Neuronal stem cell (in vitro differentiated cells): ENCODE data around the gene PPDPF.
A peak's percentile ranks its signal among the peaks of the same experiment; 100 is the strongest.

ENCODE experiments used
- DNase-seq: peaks from one replicate; pipeline ENCODE4 v3.0.0-alpha.2; 2013; ENCODE audit warnings: low spot score
- H2AFZ ChIP-seq: one replicate; pipeline ENCODE4 v1.6.1; 2013; ENCODE audit warnings: mild to moderate bottlenecking, low read length, inconsistent platforms
- H2AK5ac ChIP-seq: 2 replicates; pipeline ENCODE4 v1.6.1; 2013; ENCODE audit warnings: low read depth, mild to moderate bottlenecking, inconsistent platforms, low read length, moderate library complexity, mixed read lengths
- H2BK120ac ChIP-seq: 2 replicates; pipeline ENCODE4 v1.6.1; 2013; ENCODE audit warnings: low read depth, mild to moderate bottlenecking, inconsistent platforms, low read length, moderate library complexity, mixed read lengths
- H2BK12ac ChIP-seq: one replicate; pipeline ENCODE4 v1.6.1; 2013; ENCODE audit warnings: low read length, inconsistent platforms
- H2BK15ac ChIP-seq: 2 replicates; pipeline ENCODE4 v1.6.1; 2013; ENCODE audit warnings: mild to moderate bottlenecking, low read length, inconsistent platforms, mixed read lengths
- H2BK5ac ChIP-seq: one replicate; pipeline ENCODE4 v1.6.1; 2013; ENCODE audit warnings: inconsistent platforms, mild to moderate bottlenecking, low read length, moderate library complexity
- H3K14ac ChIP-seq: one replicate; pipeline ENCODE4 v1.6.1; 2013; ENCODE audit warnings: low read length, inconsistent platforms
- H3K18ac ChIP-seq: 2 replicates; pipeline ENCODE4 v1.6.1; 2013; ENCODE audit warnings: low read length, inconsistent platforms
- H3K23ac ChIP-seq: 2 replicates; pipeline ENCODE4 v1.6.1; 2013; ENCODE audit warnings: low read depth, mild to moderate bottlenecking, mixed read lengths, low read length, inconsistent platforms; ENCODE audit not compliant: poor library complexity
- H3K27ac ChIP-seq: replicated peaks from 3 replicates; pipeline ENCODE4 v1.5.1; 2013; ENCODE audit warnings: low read length, inconsistent platforms
- H3K27me3 ChIP-seq, 3 experiments: 2 replicates each; pipeline ENCODE4 v1.6.1; 2013; ENCODE audit warnings: low read length in 3 of 3, mild to moderate bottlenecking in 2 of 3, inconsistent platforms in 1 of 3, low read depth in 1 of 3, mixed read lengths in 1 of 3, moderate library complexity in 1 of 3; ENCODE audit not compliant: control insufficient read depth in 3 of 3, insufficient read depth in 3 of 3
- H3K36me3 ChIP-seq, 2 donors: replicated peaks in 1 of 2; 2 replicates each; pipeline ENCODE4 v1.6.1; 2013; ENCODE audit warnings: low read length in 2 of 2; ENCODE audit not compliant: control insufficient read depth in 2 of 2, insufficient read depth in 2 of 2
- H3K4ac ChIP-seq: 2 replicates; pipeline ENCODE4 v1.6.1; 2013; ENCODE audit warnings: inconsistent platforms, mild to moderate bottlenecking, low read length, moderate library complexity
- H3K4me1 ChIP-seq, 2 donors: 1 replicate in 1 of 2; 2 replicates in 1 of 2; pipeline ENCODE4 v1.6.1; 2013; ENCODE audit warnings: low read length in 2 of 2, low read depth in 1 of 2; ENCODE audit not compliant: control insufficient read depth in 2 of 2, insufficient read depth in 1 of 2
- H3K4me2 ChIP-seq: one replicate; pipeline ENCODE4 v1.6.1; 2013; ENCODE audit warnings: mild to moderate bottlenecking, low read length, inconsistent platforms; ENCODE audit not compliant: insufficient read depth, poor library complexity, severe bottlenecking
- H3K4me3 ChIP-seq, 2 donors: 2 replicates each; pipeline ENCODE4 v1.5.1; 2013; ENCODE audit warnings: low read length in 2 of 2, mild to moderate bottlenecking in 2 of 2, inconsistent platforms in 1 of 2, moderate library complexity in 1 of 2
- H3K79me1 ChIP-seq: one replicate; pipeline ENCODE4 v1.6.1; 2013; ENCODE audit warnings: low read depth, mild to moderate bottlenecking, inconsistent platforms, low read length, moderate library complexity
- H3K9ac ChIP-seq: one replicate; pipeline ENCODE4 v1.6.1; 2013; ENCODE audit warnings: mild to moderate bottlenecking, low read depth, low read length, inconsistent platforms; ENCODE audit not compliant: poor library complexity
- H3K9me3 ChIP-seq, 2 donors: replicated peaks in 1 of 2; 2 replicates each; pipeline versions ENCODE3 to v1.6.1; 2013; ENCODE audit warnings: low read length in 2 of 2, mild to moderate bottlenecking in 2 of 2, inconsistent platforms in 1 of 2, low read depth in 1 of 2, mixed read lengths in 1 of 2, moderate library complexity in 1 of 2; ENCODE audit not compliant: control insufficient read depth in 2 of 2, insufficient read depth in 1 of 2
- H4K8ac ChIP-seq: one replicate; pipeline ENCODE4 v1.6.1; 2013; ENCODE audit warnings: low read depth, mild to moderate bottlenecking, inconsistent platforms, low read length, moderate library complexity
- H4K91ac ChIP-seq: one replicate; pipeline ENCODE4 v1.6.1; 2013; ENCODE audit warnings: low read length, low read depth, mild to moderate bottlenecking, inconsistent platforms; ENCODE audit not compliant: poor library complexity
- WGBS, 2 donors: extraction: QIAGEN DNeasy Blood & Tissue Kit; methylation state at CpG; one replicate each; pipeline ENCODE4 v1.1.7; 2013; ENCODE audit warnings: missing lambda C conversion rate in 2 of 2, mixed read lengths in 1 of 2; ENCODE audit not compliant: insufficient read length in 2 of 2, insufficient replicate concordance in 1 of 2; ENCODE audit errors: extremely low coverage in 2 of 2; 5-methylcytosine and 5-hydroxymethylcytosine counted together

The PPDPF gene

DNA sequence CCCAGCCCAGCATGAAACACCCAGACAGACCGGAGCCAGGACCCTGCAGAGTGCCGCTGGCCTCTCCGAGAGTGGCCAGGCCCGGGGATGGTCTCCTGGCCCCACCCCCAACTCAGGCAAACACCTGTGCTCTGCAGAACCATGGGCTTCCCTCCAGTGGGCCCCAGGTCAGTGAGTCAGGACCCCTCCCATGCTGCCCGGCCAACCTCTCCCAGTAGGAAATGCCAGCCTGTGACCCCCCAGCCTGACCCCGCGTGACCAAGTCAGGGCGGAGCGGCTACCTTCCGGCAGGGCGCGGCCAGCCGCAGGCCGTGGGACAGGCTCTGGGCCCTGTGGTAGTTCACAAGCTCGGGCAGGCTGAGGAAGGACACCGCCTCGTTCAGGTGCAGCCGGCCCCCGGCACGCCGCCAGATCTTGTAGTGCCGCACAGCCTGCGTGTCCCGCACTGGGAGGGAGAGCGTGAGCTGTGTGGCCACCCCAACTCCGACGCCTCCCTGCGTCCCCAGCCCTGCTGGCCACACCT is 13.4 kb downstream of the PPDPF start:
- H3K18ac ChIP-seq = peak overlapping the region; percentile 3
- WGBS, 2 donors = no CpG with 5 or more reads among the region's 28 CpGs

GRCh38 chr20:63534427-63534830 is 13.9 kb downstream of the PPDPF start:
- H2BK15ac ChIP-seq = peak overlapping the region; percentile 55
- H2BK12ac ChIP-seq = peak overlapping the region; percentile 97
- H3K4ac ChIP-seq = no peak overlapping the region
- H2BK120ac ChIP-seq = peak overlapping the region; percentile 76
- no CpG with 5 or more reads among the region's 12 CpGs for WGBS, 2 donors
- no peak overlapping the region for H3K4me3 ChIP-seq
- peaks cover 16 to 19% of the 10 kb centered on the region in 2 donors for H3K4me1 ChIP-seq
- peaks cover 0 to 2% (median 0%) of the 10 kb centered on the region in 3 experiments for H3K27me3 ChIP-seq
- H3K9me3 ChIP-seq = peaks cover 0 to 2% of the 10 kb centered on the region in 2 donors
- peak overlapping the region; percentile 97 for H3K14ac ChIP-seq
- H3K4me2 ChIP-seq = no peak overlapping the region
- H4K8ac ChIP-seq = peak overlapping the region; percentile 43
- peak overlapping the region; percentile 5 for H3K23ac ChIP-seq
- peak overlapping the region; percentile 99 for H2AK5ac ChIP-seq
- H3K18ac ChIP-seq = peak overlapping the region; percentile 65
- peaks cover 3% of the 10 kb centered on the region for H3K79me1 ChIP-seq
- no peak for DNase-seq
- H4K91ac ChIP-seq = no peak overlapping the region
- H3K36me3 ChIP-seq = no peaks in the 10 kb centered on the region
- H3K9ac ChIP-seq = peak overlapping the region; percentile 44
- no peak overlapping the region for H2BK5ac ChIP-seq
- no peak overlapping the region for H3K27ac ChIP-seq
- H2AFZ ChIP-seq = no peak overlapping the region

More for the DNA sequence above, 13.4 kb downstream of the PPDPF start:
- peak overlapping the region; percentile 31 for H2BK12ac ChIP-seq
- no peak overlapping the region for H2AFZ ChIP-seq
- H2BK5ac ChIP-seq = no peak overlapping the region
- H2AK5ac ChIP-seq = peak overlapping the region; percentile 99
- H3K36me3 ChIP-seq = peaks cover 0 to 2% of the 10 kb centered on the region in 2 donors
- no peak overlapping the region for H4K91ac ChIP-seq
- H3K4me1 ChIP-seq = peaks cover 16 to 19% of the 10 kb centered on the region in 2 donors
- peak overlapping the region; percentile 76 for H2BK120ac ChIP-seq
- H3K23ac ChIP-seq = peak overlapping the region; percentile 5
- H3K79me1 ChIP-seq = peaks cover 6% of the 10 kb centered on the region
- peak overlapping the region; percentile 97 for H3K14ac ChIP-seq
- no peak overlapping the region for H3K4ac ChIP-seq
- peak overlapping the region; percentile 44 for H3K9ac ChIP-seq
- DNase-seq = no peak
- H3K4me3 ChIP-seq = no peak overlapping the region
- peak overlapping the region; percentile 55 for H2BK15ac ChIP-seq
- no peak overlapping the region for H3K4me2 ChIP-seq
- H3K9me3 ChIP-seq = peaks cover 0 to 2% of the 10 kb centered on the region in 2 donors
- H3K27ac ChIP-seq = no peak overlapping the region
- H3K27me3 ChIP-seq = no peaks in the 10 kb centered on the region
- peak overlapping the region; percentile 3 for H4K8ac ChIP-seq

GRCh38 chr20:63534831-63535651 is 14.5 kb downstream of the PPDPF start:
- H4K91ac ChIP-seq = peak overlapping the region; percentile 99
- peak overlapping the region; percentile 97 for H3K14ac ChIP-seq
- peak overlapping the region; percentile 75 for H2BK15ac ChIP-seq
- H2BK120ac ChIP-seq = no peak overlapping the region
- H3K4me2 ChIP-seq = no peak overlapping the region
- no peak overlapping the region for H3K4me3 ChIP-seq
- no peak overlapping the region for H3K27ac ChIP-seq
- H3K18ac ChIP-seq = peak overlapping the region; percentile 65
- no peak overlapping the region for H2AFZ ChIP-seq
- no peak for DNase-seq
- H3K79me1 ChIP-seq = no peaks in the 10 kb centered on the region
- peaks cover 16 to 20% of the 10 kb centered on the region in 2 donors for H3K4me1 ChIP-seq
- H3K9ac ChIP-seq = peak overlapping the region; percentile 60
- H2BK12ac ChIP-seq = peak overlapping the region; percentile 97
- H3K4ac ChIP-seq = no peak overlapping the region
- peak overlapping the region; percentile 43 for H4K8ac ChIP-seq
- no CpG with 5 or more reads among the region's 49 CpGs for WGBS, 2 donors
- H2AK5ac ChIP-seq = peak overlapping the region; percentile 99
- peaks cover 0 to 3% (median 0%) of the 10 kb centered on the region in 3 experiments for H3K27me3 ChIP-seq
- peak overlapping the region; percentile 98 for H3K23ac ChIP-seq
- peaks cover 0 to 2% of the 10 kb centered on the region in 2 donors for H3K9me3 ChIP-seq
- H2BK5ac ChIP-seq = peak overlapping the region; percentile 90
- no peaks in the 10 kb centered on the region for H3K36me3 ChIP-seq
